Neutrophil (primary cell): ENCODE measurements around the gene MME.

ENCODE experiments used
- H3K27ac ChIP-seq: fragments of 200-600 bp; sonication (generic); 2 replicates; pipeline ENCODE4 v1.5.1; 2016; ENCODE audit warnings: mild to moderate bottlenecking, moderate library complexity
- H3K27me3 ChIP-seq: fragments of 200-600 bp; sonication (generic); 2 replicates; pipeline ENCODE4 v1.6.0; 2016; ENCODE audit warnings: mild to moderate bottlenecking
- H3K36me3 ChIP-seq: fragments of 200-600 bp; sonication (generic); 2 replicates; pipeline ENCODE4 v1.5.1; 2017
- H3K4me1 ChIP-seq, 2 experiments: fragments of 200-600 bp in 1 of 2; sonication (generic) in 1 of 2; 1 replicate in 1 of 2; 2 replicates in 1 of 2; pipeline versions ENCODE4 v1.5.1 to v1.6.1; 2013 to 2016; ENCODE audit warnings: low read depth in 1 of 2, low read length in 1 of 2, mild to moderate bottlenecking in 1 of 2, moderate library complexity in 1 of 2; ENCODE audit not compliant: control insufficient read depth in 1 of 2, insufficient read depth in 1 of 2
- H3K4me3 ChIP-seq, 2 experiments: fragments of 200-600 bp in 1 of 2; sonication (generic) in 1 of 2; 1 replicate in 1 of 2; 2 replicates in 1 of 2; pipeline ENCODE4 v1.5.1; 2013 to 2016; ENCODE audit warnings: low read depth in 1 of 2, low read length in 1 of 2, mild to moderate bottlenecking in 1 of 2, moderate library complexity in 1 of 2
- H3K9me3 ChIP-seq: fragments of 200-600 bp; sonication (generic); 2 replicates; pipeline ENCODE4 v1.5.1; 2016
- CTCF ChIP-seq: fragments of 200-600 bp; sonication (generic); IDR thresholded peaks from 2 replicates; pipeline ENCODE4 v1.5.1; 2016; ENCODE audit warnings: antibody characterized with exemption

MME gene

DNA sequence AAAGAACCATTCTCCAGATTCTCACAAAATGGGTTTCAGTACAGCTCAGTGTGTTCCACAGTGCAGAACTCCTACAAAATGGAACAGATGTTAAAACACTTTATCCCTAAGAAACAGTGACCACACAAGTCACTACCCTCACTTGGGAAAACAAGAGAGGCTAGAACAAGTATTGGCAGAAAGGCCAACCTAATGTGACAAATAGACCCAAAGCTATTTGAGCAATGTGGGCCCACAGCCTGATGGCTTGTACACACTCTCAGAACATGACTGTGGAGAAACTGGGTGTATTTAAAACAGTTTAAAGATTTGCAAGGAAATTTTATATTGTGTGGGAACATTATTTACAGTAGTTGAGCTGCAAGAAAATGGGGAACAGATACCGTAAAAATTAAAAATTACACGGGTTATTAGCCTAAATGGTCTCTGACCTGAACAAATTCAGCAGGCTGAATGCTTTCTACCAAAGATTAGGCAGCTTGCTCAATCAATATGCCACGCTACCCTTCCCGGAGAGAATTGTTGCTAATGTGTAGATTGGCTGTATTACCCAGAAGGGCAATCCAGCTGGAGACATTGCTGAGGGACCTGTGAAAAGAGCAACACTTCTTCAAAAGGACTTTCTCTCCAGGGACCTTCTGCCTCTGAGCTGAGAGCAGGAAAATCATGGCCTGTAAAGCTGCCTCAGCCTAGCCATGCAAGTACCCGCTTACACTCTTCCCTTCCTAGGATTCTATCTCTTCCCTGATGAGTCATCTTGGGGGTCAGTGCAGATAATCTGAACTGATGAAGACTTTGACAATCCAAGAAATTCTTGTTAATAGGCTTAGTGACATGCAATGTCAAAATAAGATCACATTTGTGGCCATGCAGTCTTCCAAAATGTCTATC is 116.3 kb downstream of the MME start:
- no peak for TF ChIP-seq CTCF
- no peak overlapping the region for H3K4me3 ChIP-seq

GRCh38 chr3:155197786-155198185 is 117.7 kb downstream of the MME start:
- no peak overlapping the region for H3K27ac ChIP-seq
- no peaks in the 10 kb centered on the region for H3K27me3 ChIP-seq
- no peaks in the 10 kb centered on the region for H3K4me1 ChIP-seq
- H3K36me3 ChIP-seq = no peaks in the 10 kb centered on the region
- no peak overlapping the region for H3K4me3 ChIP-seq
- no peak for TF ChIP-seq CTCF
- no peaks in the 10 kb centered on the region for H3K9me3 ChIP-seq

More for the DNA sequence above, 116.3 kb downstream of the MME start:
- no peak overlapping the region for H3K27ac ChIP-seq
- no peaks in the 10 kb centered on the region for H3K27me3 ChIP-seq
- no peaks in the 10 kb centered on the region for H3K4me1 ChIP-seq
- H3K36me3 ChIP-seq = no peaks in the 10 kb centered on the region
- H3K9me3 ChIP-seq = no peaks in the 10 kb centered on the region

DNA sequence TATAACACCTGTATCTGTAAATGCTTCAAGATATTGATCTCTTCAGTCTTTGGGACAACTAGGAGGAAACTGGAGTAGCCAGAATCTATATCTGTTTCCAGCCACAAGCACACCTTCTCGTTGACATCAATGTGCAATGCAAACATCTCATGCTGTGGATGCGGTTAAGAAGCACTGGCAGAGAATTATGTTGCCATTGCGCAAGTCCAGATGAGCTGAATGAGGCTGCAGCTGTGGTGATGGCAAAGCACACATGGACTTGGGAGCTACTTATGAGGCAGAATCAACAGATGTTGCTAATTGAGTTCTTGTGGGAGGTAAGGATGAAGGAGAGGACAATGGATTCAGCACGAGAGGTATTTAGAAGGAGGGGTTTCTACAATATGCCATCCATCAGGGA is 122.5 kb downstream of the MME start:
- H3K36me3 ChIP-seq = no peaks in the 10 kb centered on the region
- no peaks in the 10 kb centered on the region for H3K4me1 ChIP-seq
- TF ChIP-seq CTCF = no peak
- no peaks in the 10 kb centered on the region for H3K9me3 ChIP-seq
- no peaks in the 10 kb centered on the region for H3K27me3 ChIP-seq
- H3K27ac ChIP-seq = no peak overlapping the region
- H3K4me3 ChIP-seq = no peak overlapping the region

- H3K4me1 ChIP-seq = no peaks in the 10 kb centered on the region
- H3K27me3 ChIP-seq = no peaks in the 10 kb centered on the region
- H3K4me3 ChIP-seq = no peak overlapping the region
- no peak for TF ChIP-seq CTCF
- no peaks in the 10 kb centered on the region for H3K9me3 ChIP-seq
- H3K27ac ChIP-seq = no peak overlapping the region
- no peaks in the 10 kb centered on the region for H3K36me3 ChIP-seq
These were observed 124.7 kb downstream of the MME start for GRCh38 chr3:155204851-155205250.

DNA sequence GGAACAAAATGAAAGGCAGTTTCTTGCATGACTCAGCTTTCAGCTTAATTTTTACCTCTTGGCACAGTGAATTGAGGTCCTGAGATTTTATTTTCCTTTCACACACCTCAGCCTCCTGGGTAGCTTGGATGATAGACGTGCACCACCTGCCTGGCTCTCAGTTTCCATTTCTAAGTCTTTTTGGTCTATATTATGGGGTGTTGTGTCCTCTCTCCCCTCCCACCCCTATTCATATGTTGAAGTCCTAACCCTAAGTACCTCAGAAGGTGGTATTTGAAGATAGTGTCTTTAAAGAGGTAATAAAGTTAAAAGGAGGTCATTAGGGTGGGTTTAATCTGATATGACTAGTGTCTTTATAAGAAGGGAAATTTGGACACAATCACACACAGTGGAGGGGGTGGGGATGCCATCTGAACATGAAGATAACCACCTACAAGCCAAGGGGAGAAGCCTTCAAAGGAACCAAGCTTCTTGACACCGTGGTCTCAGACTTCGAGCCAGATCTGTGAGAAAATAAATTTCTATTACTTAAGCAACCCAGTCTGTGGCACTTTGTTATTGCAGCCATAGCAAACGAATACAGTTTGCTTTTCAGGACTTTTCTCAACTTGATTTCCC is 128.2 kb downstream of the MME start:
- no peaks in the 10 kb centered on the region for H3K36me3 ChIP-seq
- H3K4me3 ChIP-seq = no peak overlapping the region
- no peaks in the 10 kb centered on the region for H3K9me3 ChIP-seq
- no peaks in the 10 kb centered on the region for H3K4me1 ChIP-seq
- no peaks in the 10 kb centered on the region for H3K27me3 ChIP-seq
- no peak for TF ChIP-seq CTCF
- H3K27ac ChIP-seq = no peak overlapping the region
